Breast epithelium (tissue), 3 donors: Measurements from ENCODE around the gene SIGLEC11.

Experiments
- CTCF ChIP-seq, 3 donors: fragments of 450-650 bp; IDR thresholded peaks; one replicate each; pipeline ENCODE4 v1.5.1; 2016 to 2017; ENCODE audit warnings: antibody characterized with exemption in 3 of 3, mild to moderate bottlenecking in 3 of 3, moderate library complexity in 3 of 3
- POLR2A ChIP-seq: fragments of 450-650 bp; IDR thresholded peaks from one replicate; pipeline ENCODE4 v1.6.1; 2016; ENCODE audit warnings: antibody characterized with exemption, mild to moderate bottlenecking, moderate library complexity
- POLR2AphosphoS5 ChIP-seq, 3 donors: sonication (generic); formaldehyde crosslinking; IDR thresholded peaks; one replicate each; pipeline ENCODE4 v1.6.1; 2017; ENCODE audit warnings: antibody characterized with exemption in 3 of 3

DNA sequence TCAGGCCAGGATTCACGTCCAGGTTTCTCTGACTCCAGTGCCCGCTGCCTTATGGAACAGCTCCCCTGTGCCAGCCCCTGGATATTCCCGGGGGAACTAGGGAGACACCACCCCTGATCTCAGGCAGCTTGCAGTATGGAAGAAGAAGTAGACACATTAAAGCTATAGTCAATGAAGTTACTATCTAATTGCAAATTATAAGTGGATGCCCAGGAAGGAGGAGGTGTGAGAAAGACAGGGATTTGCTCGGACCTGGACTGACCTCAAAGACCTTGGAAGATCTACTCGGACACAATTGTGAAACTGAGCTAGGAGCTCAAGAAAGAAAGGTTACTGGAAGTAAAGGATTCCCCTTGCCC, 10.4 kb downstream of the SIGLEC11 start:
- TF ChIP-seq CTCF (IDR thresholded peaks at IDR 0.05) (no peak), POLR2A (no peak), POLR2AphosphoS5 (IDR thresholded peaks at IDR 0.05) (no peak)
